HG02970 (cell line): ENCODE results near the gene PLAGL2.

Experiments used
- ATAC-seq: cut with Tn5 transposase; IDR thresholded peaks from one replicate; pipeline ENCODE4 v1.9.1; 2021; ENCODE audit warnings: mild to moderate bottlenecking, moderate library complexity, moderate number of reproducible peaks; ENCODE audit not compliant: unreplicated experiment, low FRiP score

PLAGL2 gene

DNA sequence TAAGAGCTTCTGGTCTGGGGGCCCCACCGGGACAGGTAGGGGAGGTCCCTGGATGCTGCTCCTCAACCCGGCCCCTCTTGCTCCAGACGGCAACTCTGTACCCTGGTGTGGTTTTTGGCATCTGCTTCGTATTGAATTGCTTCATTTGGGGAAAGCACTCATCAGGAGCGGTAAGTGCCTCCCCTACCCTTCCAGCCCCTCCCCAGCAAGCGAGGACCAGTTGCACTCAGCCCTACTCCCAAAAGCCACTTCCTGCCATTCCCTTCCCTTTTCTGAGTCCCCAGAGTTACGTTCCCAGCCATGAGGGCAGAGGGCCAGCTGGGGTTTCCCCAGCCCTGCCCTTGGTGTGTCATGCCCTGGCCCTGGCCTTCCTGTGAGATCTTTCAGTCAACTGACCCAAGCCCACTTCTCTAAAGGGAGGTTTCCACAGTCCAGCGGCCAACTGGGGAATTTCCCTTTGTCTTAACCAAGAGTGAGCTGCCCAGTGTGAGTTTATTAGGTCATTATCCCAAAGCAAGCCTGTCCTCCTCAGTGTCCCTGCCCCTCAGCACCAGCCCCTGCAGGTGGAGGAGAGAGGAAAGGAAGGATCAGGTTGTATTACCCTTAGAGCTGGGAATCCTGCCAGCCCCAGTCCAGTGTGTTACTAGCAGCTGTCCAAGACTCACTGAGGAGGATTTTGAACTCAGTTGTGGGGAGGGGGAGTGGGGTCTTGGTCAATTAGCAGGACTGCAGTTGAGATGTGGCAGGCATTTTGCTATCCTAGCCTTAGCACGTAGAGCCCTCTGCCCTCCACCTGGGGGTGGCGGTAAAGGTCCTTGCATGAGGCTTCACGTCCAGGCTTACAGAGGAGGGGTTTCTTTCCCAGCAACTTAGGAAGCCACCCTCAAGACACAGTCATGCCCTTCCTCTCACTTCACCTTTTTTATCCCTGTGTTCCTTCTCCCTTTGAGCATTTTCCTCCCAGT lies 52.2 kb downstream of the PLAGL2 start:
- no peak for ATAC-seq

GRCh38 chr20:32153771-32154170 lies 53.8 kb downstream of the PLAGL2 start:
- no peak for ATAC-seq

DNA sequence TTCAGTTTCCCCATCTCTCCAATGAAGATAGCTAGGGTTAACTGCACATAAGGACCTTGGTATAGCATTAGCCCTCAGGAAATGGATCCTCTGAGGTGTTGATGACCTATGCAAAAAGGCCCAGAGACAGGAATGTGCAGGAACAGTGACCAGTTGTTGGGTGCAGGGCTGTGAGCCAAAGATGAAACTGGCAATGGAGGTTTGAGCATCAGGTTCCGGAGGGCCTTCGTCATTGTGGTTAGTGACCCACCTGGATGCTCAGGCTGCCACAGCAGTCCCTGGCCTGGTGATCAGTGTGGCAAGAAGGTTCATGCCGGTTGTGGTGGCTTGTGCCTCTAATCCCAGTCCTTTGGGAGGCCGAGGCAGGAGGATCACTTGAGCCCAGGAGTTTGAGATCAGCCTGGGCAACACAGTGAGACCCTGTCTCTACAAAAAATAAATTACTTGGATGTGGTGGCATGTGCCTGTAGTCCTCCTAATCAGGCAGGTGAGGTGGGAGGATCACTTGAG lies 54.3 kb downstream of the PLAGL2 start:
- no peak for ATAC-seq

DNA sequence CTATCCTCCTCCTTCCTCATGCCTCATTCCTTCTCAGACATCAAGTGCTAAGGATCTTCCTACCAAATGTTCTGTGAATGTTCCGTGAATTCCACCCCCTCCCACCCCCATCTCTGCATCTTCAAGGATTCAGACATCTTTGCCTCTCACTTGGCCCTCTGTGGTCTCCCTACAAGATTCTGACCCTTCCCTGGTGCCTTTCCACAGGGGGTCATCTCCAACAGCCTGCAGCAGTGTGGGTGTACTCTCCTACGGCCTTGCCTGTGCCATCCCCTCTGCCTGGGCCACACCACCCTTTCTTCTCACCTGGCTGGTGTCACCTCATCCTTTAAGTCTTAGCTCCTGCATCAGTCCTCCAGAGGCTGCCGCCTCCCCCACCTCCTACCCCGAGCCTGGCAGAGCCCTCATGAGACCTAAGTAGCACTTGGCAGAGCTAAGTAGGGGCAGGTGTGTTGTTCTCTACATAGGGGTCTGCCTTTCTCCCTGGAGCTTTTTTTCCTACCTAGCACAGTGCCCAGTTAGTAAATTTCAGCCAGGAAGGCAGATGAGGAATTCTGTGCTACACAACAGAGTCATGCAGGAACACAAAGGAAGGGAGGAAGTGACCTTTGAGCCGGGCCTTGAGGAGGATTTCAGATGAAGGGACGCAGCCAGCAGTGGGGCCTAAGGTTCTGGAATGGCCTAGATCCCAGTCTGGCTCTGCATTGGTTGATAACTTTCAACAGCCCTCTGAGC lies 55.0 kb downstream of the PLAGL2 start:
- no peak for ATAC-seq

GRCh38 chr20:32150291-32150848 lies 57.2 kb downstream of the PLAGL2 start:
- no peak for ATAC-seq

DNA sequence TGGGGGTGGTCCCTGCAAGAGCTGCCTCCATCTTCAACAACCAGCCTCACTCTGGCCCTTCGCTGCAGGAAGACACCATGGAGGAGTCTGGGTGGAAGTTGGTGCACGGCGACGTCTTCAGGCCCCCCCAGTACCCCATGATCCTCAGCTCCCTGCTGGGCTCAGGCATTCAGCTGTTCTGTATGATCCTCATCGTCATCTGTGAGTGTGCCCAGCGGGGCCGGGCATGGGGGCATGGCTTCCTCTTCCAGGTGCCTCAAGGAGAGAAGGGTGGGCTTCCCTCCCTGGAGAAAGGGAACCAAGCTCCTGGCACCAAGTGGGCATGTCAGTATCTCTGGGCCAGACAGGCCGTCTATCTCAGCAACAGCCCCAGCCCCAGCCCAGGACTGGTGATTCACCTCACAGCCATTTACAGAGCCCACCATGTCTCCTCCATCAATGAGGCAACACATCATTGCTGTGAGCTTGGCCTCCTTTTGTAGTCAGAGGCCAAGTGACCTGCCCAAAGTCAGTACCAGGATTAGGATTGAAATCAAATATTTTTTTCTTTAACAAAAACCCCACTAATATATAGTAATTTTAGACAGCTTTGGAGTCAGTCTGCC lies 57.9 kb downstream of the PLAGL2 start:
- no peak for ATAC-seq

DNA sequence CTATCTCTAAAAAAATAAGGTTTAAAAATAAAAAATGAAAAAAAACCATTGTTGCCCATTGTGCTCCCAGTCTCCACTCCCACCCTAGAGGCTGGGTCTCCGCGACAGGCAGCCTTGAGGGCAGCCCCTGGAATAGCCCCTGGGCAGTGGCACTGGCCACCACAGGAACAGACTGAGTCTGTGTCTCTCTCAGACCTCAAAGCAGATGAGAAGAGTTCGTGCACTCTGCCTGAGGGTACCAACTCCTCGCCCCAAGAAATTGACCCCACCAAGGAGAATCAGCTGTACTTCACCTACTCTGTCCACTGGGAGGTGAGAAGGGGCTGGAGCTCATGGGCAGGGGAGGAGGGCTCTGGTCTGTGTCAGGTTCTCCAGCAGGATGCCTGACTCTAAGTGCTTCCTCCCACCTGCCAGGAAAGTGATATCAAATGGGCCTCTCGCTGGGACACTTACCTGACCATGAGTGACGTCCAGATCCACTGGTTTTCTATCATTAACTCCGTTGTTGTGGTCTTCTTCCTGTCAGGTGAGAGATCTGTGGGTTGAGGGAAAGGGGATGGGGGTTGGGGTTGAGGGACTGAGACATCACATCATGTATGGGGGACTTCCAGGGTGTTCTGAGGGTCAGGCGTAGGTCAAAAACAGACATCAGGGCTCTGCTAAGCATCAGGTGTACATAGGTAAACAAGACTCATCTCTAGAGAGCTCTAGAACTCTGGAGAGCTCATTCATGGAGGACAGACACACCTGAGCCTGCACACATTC lies 62.5 kb downstream of the PLAGL2 start:
- ATAC-seq: no peak

DNA sequence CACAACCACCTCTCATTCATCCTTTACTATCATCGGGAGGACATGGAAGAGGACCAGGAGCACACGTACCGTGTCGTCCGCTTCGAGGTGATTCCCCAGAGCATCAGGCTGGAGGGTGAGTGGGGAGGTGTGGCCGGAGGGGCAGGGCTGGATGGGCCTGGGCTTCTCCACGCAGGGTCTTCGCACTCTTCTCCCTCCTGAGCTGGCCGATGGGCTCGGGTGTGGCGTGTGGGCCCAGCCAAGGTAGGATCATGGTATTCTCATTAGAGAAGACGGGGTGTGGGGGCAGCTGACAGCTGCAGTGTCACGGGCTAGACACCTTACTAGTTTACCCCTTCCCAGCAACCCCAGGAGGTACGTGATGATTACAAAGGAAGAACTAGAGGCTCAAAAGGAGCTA lies 64.6 kb downstream of the PLAGL2 start:
- no peak for ATAC-seq
